Heart left ventricle (tissue), 13 donors: ENCODE measurements around the gene HOXD8.

Experiments
- POLR2A ChIP-seq, 2 donors: fragments of 450-650 bp; IDR thresholded peaks; one replicate each; pipeline ENCODE4 v1.6.1; 2017; ENCODE audit warnings: antibody characterized with exemption in 2 of 2, mild to moderate bottlenecking in 2 of 2, moderate library complexity in 2 of 2
- TF ChIP-seq, protein P1 (sequence below), 12 donors: fragments of 200-600 bp; sonication (generic) in 4 of 12; IDR thresholded peaks; one replicate each; pipeline versions ENCODE4 v1.5.0 to v1.8.0; 2018 to 2022; ENCODE audit warnings: antibody characterized with exemption in 12 of 12, mild to moderate bottlenecking in 5 of 12
- donor health status: ischemic (EF 13 %, LVEDD 7.1; RV severe dilation, severe dysfunction).
- donor health status: DM: no; HTN: yes; CAD: no.
- donor health status: DM: no; HTN: no; CAD: no.
- donor health status: ischemic (EF 25% LVEDD 6.9; RV normal size, moderate dysfunction).
- donor health status: ischemic (EF 25% LVEDD 5.7; RV mildly dilated, moderate dysfunction).
- donor health status: ischemic (EF 35%, LVEDD 5.7; RV mildly dilated, moderate dysfunction).
- donor health status: nonischemic (EF 11% LVEDD 7.7; RV severe dilation, severe dysfunction).
- donor health status: DM: yes; HTN: yes; CAD: no.
- donor health status: PGD.
- donor health status: ischemic (EF 29% LVEDD 5.4; RV normal size, mild dysfunction).
- donor health status: nonischemic (EF 23%, LVEDD 6.1; RV moderate dilation, normal function).

DNA sequence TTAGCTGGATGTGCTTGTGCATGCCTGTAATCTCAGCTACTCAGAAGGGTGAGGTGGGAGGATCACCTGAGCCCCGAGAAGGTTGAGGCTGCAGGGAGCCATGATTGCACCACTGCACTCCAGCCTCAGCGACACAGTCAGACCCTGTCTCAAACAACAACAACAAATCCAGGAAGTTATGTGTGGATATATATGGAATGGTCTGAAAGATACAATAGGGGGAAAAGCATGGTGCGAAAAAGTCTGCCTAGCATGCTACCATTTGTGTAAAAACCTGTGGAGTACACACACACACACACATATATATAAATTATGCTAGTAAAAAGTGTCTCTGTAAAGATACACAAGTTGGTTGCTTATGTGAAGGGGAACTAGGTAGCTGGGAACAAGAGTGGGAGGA, 52.0 kb downstream of the HOXD8 start:
- TF ChIP-seq, protein P1, sequence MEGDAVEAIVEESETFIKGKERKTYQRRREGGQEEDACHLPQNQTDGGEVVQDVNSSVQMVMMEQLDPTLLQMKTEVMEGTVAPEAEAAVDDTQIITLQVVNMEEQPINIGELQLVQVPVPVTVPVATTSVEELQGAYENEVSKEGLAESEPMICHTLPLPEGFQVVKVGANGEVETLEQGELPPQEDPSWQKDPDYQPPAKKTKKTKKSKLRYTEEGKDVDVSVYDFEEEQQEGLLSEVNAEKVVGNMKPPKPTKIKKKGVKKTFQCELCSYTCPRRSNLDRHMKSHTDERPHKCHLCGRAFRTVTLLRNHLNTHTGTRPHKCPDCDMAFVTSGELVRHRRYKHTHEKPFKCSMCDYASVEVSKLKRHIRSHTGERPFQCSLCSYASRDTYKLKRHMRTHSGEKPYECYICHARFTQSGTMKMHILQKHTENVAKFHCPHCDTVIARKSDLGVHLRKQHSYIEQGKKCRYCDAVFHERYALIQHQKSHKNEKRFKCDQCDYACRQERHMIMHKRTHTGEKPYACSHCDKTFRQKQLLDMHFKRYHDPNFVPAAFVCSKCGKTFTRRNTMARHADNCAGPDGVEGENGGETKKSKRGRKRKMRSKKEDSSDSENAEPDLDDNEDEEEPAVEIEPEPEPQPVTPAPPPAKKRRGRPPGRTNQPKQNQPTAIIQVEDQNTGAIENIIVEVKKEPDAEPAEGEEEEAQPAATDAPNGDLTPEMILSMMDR (IDR thresholded peaks at IDR 0.05) = no peak
- TF ChIP-seq POLR2A (IDR thresholded peaks at IDR 0.05) = no peak
